ENCODE results near the gene SHANK3. TPM values are rescaled to one million over a fixed set of nuclear protein-coding genes. Genes with fewer than 3 reads are reported as not detected.
A peak's percentile ranks its signal among the peaks of the same experiment; 100 is the strongest.

Gene SHANK3
- total RNA-seq, 1 donor from 2014 or later = 10.6 TPM

DNA sequence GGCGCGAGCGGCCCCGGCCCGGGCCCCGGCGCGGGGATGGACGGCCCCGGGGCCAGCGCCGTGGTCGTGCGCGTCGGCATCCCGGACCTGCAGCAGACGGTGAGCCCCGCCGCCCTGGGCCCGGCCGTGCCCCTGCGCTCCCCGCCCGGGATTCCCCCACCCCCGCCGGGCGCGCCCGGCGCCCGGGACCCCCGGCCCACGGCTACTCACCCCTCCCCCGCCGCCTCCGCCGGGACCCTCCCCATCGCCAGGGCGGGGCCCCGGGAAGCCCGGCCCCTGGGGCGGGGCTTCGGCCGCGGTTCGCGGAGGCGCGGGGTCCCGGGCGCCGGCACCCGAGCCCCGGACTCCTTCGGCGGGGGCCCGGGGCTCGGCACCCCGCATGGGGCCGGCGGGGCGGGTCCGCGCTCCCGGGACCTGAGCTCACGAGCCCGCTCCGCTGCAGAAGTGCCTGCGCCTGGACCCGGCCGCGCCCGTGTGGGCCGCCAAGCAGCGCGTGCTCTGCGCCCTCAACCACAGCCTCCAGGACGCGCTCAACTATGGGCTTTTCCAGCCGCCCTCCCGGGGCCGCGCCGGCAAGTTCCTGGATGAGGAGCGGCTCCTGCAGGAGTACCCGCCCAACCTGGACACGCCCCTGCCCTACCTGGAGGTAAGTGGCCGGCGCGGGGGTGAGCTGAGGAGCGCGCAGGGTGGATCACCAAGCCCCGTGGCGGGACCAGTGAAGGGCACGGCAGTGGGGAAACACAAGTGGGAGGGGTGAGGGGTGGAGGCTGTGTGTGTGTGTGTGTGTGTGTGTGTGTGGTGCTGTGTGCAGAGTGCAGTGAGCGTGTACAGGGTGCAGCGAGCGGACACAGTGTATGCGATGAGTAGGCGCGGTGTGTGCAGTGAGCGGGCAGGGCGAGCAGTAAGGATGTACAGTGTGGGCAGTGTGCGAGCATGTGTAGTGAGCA, 2.3 kb downstream of the SHANK3 start:
- H3K79me2 ChIP-seq (ENCODE audit: insufficient read depth, low read length) = no peaks in the 10 kb centered on the region
- H3K36me3 Mint-ChIP-seq (ENCODE audit: low read depth, unreplicated experiment) = peaks cover 5% of the 10 kb centered on the region
- peak overlapping the region; percentile 76 for H3K4me2 ChIP-seq (ENCODE audit: low read length)
- no peak overlapping the region for H3K27ac Mint-ChIP-seq (ENCODE audit: unreplicated experiment)
- peak overlapping the region; percentile 33 for H3K4me3 ChIP-seq (ENCODE audit: insufficient read depth, low read depth, low read length)
- DNase-seq (ENCODE audit: low read depth) (no peak), FAIRE-seq (no peak)
- no peak overlapping the region for H3K27ac ChIP-seq (ENCODE audit: low read depth, low read length)
- peak overlapping the region; percentile 71 for H2AFZ ChIP-seq (ENCODE audit: low read depth, low read length)
- no peaks in the 10 kb centered on the region for H3K36me3 ChIP-seq (ENCODE audit: insufficient read depth, low read length)
- peaks cover 2% of the 10 kb centered on the region for H3K4me1 ChIP-seq (ENCODE audit: insufficient read depth, low read length)
- H3K9ac ChIP-seq (ENCODE audit: low read length) = no peak overlapping the region
- peaks cover 7% of the 10 kb centered on the region for H3K9me3 Mint-ChIP-seq (ENCODE audit: unreplicated experiment)
- peaks cover 3% of the 10 kb centered on the region for H3K4me1 Mint-ChIP-seq (ENCODE audit: low read depth, unreplicated experiment)
- H3K27me3 ChIP-seq (ENCODE audit: insufficient read depth, low read length) = peaks cover 16% of the 10 kb centered on the region
- TF ChIP-seq, protein P1, sequence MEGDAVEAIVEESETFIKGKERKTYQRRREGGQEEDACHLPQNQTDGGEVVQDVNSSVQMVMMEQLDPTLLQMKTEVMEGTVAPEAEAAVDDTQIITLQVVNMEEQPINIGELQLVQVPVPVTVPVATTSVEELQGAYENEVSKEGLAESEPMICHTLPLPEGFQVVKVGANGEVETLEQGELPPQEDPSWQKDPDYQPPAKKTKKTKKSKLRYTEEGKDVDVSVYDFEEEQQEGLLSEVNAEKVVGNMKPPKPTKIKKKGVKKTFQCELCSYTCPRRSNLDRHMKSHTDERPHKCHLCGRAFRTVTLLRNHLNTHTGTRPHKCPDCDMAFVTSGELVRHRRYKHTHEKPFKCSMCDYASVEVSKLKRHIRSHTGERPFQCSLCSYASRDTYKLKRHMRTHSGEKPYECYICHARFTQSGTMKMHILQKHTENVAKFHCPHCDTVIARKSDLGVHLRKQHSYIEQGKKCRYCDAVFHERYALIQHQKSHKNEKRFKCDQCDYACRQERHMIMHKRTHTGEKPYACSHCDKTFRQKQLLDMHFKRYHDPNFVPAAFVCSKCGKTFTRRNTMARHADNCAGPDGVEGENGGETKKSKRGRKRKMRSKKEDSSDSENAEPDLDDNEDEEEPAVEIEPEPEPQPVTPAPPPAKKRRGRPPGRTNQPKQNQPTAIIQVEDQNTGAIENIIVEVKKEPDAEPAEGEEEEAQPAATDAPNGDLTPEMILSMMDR (IDR thresholded peaks at IDR 0.05; ENCODE audit: insufficient read depth, low read depth, low read length) = no peak
- peak; percentile 76 for TF ChIP-seq EZH2 (IDR thresholded peaks at IDR 0.05; ENCODE audit: insufficient read depth, low read length)
- peaks cover 18% of the 10 kb centered on the region for H3K27me3 Mint-ChIP-seq (ENCODE audit: low read depth, unreplicated experiment)
- peaks cover 4% of the 10 kb centered on the region for H3K9me3 ChIP-seq (ENCODE audit: insufficient read depth, low read depth, low read length)
- peak overlapping the region; percentile 85 for H3K4me3 Mint-ChIP-seq (ENCODE audit: unreplicated experiment)
- no peaks in the 10 kb centered on the region for H4K20me1 ChIP-seq (ENCODE audit: insufficient read depth, low read length)

DNA sequence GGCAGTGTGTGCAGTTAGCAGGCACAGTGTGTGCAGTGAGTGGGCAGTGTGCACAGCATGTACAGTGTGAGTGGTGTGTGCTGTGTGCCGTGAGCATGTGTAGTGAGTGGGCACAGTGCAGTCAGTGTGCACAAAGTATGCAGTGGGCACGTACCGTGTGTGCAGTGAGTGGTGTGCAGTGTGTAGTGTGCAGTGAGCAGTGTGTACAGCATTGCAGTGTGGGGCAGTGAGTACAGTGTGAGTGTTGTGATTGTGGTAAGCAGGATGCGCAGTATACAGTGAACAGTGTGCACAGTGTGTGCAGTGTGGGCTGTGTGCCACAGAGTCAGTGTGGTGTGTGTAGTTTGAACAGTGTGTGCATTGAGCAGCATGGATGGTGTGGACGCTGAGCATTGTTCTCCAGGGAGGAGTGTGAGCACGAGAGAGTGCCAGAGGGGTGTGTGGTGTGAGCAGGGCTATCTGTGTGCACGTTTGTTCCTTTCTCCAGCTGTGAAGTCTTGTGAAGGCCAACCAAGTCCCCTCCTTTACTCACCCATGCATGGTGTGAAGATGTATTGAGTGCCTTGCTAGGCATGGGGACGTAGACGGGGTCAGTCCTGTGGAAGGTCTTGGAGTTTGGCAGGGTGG, 3.0 kb downstream of the SHANK3 start:
- DNase-seq (ENCODE audit: low read depth) = no peak
- Histone ChIP-seq H3K27ac (ENCODE audit: low read depth, low read length) (no peak overlapping the region), H3K9me3 (ENCODE audit: insufficient read depth, low read depth, low read length) (peaks cover 4% of the 10 kb centered on the region), H3K9ac (ENCODE audit: low read length) (no peak overlapping the region), H4K20me1 (ENCODE audit: insufficient read depth, low read length) (no peaks in the 10 kb centered on the region), H2AFZ (ENCODE audit: low read depth, low read length) (peak overlapping the region; percentile 71), H3K4me1 (ENCODE audit: insufficient read depth, low read length) (peaks cover 2% of the 10 kb centered on the region), H3K36me3 (ENCODE audit: insufficient read depth, low read length) (no peaks in the 10 kb centered on the region), H3K4me3 (ENCODE audit: insufficient read depth, low read depth, low read length) (peak overlapping the region; percentile 33), H3K79me2 (ENCODE audit: insufficient read depth, low read length) (no peaks in the 10 kb centered on the region), H3K4me2 (ENCODE audit: low read length) (peak overlapping the region; percentile 76), H3K27me3 (ENCODE audit: insufficient read depth, low read length) (peaks cover 16% of the 10 kb centered on the region)
- H3K27me3 Mint-ChIP-seq (ENCODE audit: low read depth, unreplicated experiment) = peaks cover 15% of the 10 kb centered on the region
- peak; percentile 30 for TF ChIP-seq EZH2 (IDR thresholded peaks at IDR 0.05; ENCODE audit: insufficient read depth, low read length)
- TF ChIP-seq, protein P1 (IDR thresholded peaks at IDR 0.05; ENCODE audit: insufficient read depth, low read depth, low read length) = no peak
- H3K4me3 Mint-ChIP-seq (ENCODE audit: unreplicated experiment) = peak overlapping the region; percentile 85
- H3K4me1 Mint-ChIP-seq (ENCODE audit: low read depth, unreplicated experiment) = peaks cover 3% of the 10 kb centered on the region
- peaks cover 5% of the 10 kb centered on the region for H3K36me3 Mint-ChIP-seq (ENCODE audit: low read depth, unreplicated experiment)
- no peak overlapping the region for H3K27ac Mint-ChIP-seq (ENCODE audit: unreplicated experiment)
- FAIRE-seq = no peak
- H3K9me3 Mint-ChIP-seq (ENCODE audit: unreplicated experiment) = peaks cover 7% of the 10 kb centered on the region
